Measurements from ENCODE around the gene ZNF217.
"Not testable (repeated sequence)": the region's sequence is repeated elsewhere in the genome, so short reads cannot be mapped to it uniquely, and the experiment has no call there.

The ZNF217 gene

DNA sequence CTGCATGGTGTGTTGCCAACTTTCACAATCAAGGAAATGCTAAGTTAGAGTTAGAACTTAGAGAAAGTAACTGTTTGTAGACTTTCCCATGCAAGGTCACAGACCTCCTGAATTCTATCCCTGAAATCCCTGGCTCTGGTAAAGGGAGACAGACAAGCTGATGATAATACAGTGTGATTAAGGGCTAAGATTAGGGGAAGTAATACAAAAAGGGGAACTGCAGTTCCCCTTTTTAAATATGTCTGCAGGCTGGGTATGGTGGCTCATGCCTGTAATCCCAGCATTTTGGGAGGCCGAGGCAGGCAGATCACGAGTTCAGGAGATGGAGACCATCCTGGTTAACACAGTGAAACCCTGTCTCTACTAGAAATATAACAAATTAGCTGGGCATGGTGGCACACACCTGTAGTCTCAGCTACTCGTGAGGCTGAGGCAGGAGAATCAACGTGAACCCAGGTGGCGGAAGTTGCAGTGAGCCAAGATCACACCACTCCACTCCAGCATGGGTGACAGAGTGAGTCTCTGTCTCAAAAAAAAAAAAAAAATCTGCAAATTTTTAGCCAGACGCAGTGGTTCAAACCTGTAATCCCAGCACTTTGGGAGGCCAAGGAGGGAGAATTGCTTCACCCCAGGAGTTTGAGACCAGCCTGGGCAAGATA is 60.9 kb downstream of the ZNF217 start:
- DNase-seq (ENCODE audit: low read depth in 2 of 2) = not testable (repeated sequence)

DNA sequence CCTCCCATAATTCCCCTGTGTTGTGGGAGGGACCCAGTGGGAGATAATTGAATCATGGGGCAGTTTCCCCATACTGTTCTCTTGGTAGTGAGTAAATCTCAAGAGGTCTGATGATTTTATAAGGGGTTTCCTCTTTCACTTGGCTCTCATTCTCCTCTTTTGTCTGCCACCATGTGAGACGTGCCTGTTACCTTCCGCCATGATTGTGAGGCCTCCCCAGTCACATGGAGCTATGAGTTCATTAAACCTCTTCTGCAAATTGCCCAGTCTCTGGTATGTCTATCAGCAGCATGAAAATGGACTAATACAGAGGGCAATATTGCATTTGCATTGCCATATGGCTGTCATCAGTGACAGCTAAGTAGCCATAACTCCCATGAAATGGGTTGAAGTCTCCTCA is 63.2 kb downstream of the ZNF217 start:
- no peak for DNase-seq (ENCODE audit: low read depth in 2 of 2)

DNA sequence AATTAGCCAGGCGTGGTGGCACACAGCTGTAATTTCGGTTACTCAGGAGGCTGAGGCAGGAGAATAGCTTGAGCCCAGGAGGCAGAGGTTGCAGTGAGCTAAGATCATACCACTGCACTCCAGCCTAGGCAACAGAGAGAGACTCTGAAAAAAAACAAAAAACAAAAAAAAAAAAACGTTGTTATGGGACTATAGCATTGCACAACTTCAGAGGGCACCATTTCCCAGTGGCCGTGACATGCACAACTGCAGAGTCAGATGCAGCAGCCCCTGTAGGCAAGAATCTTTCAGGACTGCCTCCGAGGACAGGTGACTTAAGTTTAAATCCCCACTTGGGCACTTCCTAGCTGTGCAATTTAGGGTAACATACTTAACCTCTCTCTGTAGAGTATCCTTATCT is 64.0 kb downstream of the ZNF217 start:
- DNase-seq (ENCODE audit: low read depth in 2 of 2) = no peak

- no peak for DNase-seq (ENCODE audit: low read depth in 2 of 2)
These were observed 66.4 kb downstream of the ZNF217 start for GRCh38 chr20:53527196-53527595.

GRCh38 chr20:53524589-53525312 is 68.9 kb downstream of the ZNF217 start:
- no peak for DNase-seq (ENCODE audit: low read depth in 2 of 2)

DNA sequence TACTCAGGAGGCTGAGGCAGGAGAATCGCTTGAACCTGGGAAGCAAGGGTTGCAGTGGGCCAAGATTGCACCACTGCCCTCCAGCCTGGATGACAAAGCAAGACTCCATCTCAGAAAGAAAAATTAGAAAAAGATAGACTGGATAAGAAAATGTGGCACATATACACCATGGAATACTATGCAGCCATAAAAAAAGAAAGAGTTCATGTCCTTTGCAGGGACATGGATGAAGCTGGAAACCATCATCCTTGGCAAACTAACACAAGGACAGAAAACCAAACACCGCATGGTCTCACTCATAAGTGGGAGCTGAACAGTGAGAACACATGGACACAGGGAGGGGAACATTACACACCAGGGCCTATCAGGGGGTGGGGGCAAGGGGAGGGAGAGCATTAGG is 70.0 kb downstream of the ZNF217 start:
- DNase-seq (ENCODE audit: low read depth in 2 of 2) = not testable (repeated sequence)

- no peak for DNase-seq (ENCODE audit: low read depth in 2 of 2)
These were observed 70.9 kb downstream of the ZNF217 start for GRCh38 chr20:53522696-53523095.

DNA sequence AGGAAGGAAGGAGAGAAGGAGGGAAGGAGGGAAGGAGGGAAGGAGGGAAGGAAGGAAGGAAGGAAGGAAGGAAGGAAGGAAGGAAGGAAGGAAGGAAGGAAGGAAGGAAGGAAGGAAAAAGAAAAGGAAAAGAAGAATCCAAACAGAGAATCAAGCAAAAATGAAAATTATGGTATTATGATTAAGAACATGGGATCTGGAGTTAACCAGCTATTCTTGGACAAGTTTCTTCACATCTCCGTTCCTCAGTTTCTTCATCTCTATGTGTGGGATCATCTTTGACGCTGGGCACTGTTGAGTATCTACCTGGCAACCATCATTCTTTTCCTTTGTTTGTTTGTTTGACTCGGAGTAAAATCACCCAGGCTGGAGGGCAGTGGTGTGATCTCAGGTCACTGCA is 71.6 kb downstream of the ZNF217 start:
- no peak for DNase-seq (ENCODE audit: low read depth in 2 of 2)

GRCh38 chr20:53521421-53521820 is 72.2 kb downstream of the ZNF217 start:
- not testable (repeated sequence) for DNase-seq (ENCODE audit: low read depth in 2 of 2)

DNA sequence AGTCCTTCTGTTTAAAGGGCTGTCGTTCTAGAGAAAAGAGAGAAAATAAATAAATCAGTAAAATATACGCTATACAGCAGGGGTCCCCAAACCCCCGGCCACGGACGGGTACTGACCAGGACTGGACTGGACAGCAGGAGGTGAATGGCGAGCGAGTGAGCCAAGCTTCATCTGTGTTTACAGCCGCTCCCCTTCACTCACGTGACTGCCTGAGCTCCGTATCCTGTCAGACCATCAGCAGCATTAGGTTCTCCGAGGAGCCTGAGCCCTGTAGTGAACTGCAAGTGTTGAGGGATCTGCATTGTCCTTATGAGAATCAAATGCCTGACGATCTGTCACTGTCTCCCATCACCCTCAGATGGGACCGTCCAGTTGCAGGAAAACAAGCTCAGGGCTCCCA is 76.5 kb downstream of the ZNF217 start:
- DNase-seq (ENCODE audit: low read depth in 2 of 2) = no peak
